Frontal cortex (tissue), 4 donors: ENCODE data around the gene NACA. TPM values are rescaled to one million over a fixed set of nuclear protein-coding genes. Genes with fewer than 3 reads are reported as not detected.
"Not testable (repeated sequence)": the region's sequence is repeated elsewhere in the genome, so short reads cannot be mapped to it uniquely, and the experiment has no call there.

Source experiments
- DNase-seq, 2 donors: peaks; one replicate each; pipeline ENCODE4 v3.0.0; 2012; ENCODE audit warnings: low spot score in 2 of 2
- FAIRE-seq: peaks from 2 replicates; lab custom pipeline; 2012; peaks lifted over from hg19 to GRCh38; lab: Jason Lieb, UNC
- total RNA-seq: library from RNA; depleted of rRNA; stranded (reverse); fragments of >200 nt; gene quantifications from one replicate; pipeline ENCODE4 v1.2.3, GENCODE V29; 2014
- donor health status: control.
- donor health status: control.
- donor health status: control.

The NACA gene
- 969 TPM for total RNA-seq

DNA sequence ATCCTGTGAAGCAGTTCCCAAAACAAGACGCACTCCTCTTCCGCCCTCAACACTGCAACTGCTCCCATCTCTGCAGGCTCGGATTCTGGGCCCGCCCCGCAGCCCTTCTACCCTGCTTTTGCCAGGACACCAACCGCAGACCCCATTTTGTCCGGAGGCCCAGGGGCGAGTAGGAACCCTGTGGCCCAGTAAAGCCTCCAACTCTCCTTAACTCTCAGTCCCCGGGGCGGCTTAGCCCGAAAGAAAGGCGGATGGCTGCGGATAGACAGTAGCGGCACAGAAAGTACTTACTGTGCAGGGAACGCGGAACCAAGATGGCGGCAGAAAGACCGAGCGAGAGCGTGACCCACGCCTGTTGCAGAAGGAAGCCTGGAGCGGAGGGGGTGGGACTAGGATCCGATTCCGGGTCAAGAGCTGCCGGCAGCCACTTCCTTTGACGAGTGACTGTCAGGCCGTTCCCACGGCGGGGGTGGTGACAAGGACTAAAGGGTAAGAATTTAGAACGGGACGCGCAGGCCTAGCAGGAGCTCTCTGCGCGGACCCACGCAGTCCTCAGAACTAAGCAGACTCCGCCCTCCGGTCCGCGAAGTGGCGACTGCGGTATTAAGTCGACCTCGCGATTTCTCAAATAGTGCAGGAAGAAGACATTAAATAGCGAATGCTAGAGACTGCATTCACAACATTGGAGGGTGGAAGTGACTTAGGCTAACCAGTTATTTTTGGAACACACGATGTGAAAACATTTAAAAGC lies at the start of gene NACA:
Gene NACA, minus strand, starts transcription at position 328 of the 751 bp plus-strand sequence. CDS start 778 bp downstream, outside the sequence.
- no peak for FAIRE-seq
- DNase-seq = peak; percentile 83 to 96

DNA sequence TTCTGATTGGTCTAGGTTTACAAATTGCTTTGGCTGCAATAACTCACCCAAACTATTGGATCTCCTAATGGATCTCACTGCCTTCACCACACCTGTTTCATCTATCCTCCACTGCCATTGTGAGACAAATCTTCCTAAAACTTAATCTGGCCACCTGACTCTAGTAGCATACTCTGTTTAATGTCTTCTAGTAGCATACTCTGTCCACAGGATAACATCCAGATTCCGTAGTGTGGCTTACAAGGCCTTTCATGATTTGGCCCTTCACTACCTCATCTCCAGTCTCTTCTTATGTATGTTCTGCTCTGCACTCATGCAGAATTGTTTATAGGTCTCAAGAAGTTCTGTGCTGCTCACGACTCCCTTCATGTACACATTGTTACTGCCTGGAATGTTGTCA lies 48.0 kb upstream of the NACA start:
- FAIRE-seq (no peak), DNase-seq (no peak)

DNA sequence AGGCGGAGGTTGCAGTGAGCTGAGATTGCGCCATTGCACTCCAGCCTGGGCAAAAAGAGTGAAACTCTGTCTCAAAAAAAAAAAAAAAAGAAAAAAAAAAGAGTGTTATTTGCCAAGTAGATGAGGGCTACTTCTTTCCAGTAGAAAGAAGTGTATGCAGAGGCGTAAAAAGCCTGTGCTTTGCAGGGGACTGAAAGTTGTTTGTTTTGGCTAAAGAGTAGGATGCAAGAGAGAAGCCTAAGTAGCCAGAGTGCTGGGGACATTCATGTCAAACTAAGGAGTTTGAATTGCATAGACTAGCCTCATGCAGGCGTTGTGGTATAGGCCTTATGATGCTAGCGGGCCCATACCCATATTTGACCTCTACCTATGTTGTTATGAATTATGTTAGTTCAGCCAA lies 47.5 kb upstream of the NACA start:
- DNase-seq = no peak
- FAIRE-seq = no peak

DNA sequence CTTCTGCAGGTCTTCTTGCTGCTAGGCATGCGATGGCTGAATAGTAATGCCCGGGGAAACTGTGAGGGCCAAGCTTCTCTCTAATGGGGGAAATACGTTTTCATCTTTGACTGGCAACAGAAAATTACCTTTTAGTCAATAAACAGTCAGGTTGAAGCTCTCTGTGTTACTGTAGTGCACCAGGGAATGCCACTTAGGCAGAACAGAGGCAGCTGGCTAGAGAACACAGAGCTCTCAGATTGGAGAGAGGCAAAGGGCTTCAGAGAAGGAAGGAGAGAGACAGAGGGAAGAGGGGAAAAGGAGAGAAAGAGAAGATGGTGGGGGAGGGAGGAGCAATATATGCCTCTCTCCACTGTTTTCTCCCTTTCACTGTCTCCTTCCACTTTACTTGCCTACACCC lies 44.8 kb upstream of the NACA start:
- FAIRE-seq = no peak

DNA sequence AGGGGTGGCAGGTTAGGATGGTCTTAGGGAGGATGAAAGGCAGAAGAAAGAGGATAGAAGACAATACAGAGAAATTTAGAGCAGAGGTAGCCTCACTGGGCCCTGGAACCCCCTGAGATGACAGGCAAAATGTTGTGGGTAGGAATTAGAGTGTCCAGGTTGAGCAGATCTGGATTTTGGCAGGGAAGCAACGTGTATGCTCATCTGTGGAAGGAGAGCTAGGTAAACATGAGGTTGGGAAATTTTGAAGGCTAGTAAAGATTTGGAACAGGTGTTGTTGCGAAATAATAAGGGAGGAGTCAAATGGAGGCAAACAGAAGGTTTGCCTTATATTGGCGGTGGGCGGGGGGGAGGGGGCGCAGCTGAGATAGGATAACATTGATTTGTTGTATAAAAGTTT lies 43.3 kb upstream of the NACA start:
- FAIRE-seq (no peak), DNase-seq (no peak)

More for the DNA sequence above, 44.8 kb upstream of the NACA start:
- no peak for DNase-seq

DNA sequence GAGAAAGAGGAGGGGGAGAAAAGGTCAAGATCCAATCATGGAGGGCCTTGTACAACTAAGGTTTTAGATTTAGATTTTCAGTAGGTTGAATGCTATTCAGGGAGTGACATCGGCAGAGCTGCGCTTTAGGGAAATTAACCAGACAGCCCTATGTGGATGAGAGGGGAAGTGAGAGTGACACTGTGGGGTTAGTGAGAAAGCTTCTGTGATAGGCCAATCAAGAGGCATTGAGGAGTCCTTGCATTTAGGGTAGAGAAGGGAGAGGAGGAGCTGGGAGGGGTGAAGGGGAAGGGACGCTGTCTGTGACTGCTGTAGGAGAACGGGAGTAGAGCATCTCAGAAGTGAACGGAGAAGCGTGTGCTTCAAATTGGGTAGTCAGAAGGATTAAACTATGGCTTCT lies 41.4 kb upstream of the NACA start:
- DNase-seq (no peak), FAIRE-seq (no peak)

DNA sequence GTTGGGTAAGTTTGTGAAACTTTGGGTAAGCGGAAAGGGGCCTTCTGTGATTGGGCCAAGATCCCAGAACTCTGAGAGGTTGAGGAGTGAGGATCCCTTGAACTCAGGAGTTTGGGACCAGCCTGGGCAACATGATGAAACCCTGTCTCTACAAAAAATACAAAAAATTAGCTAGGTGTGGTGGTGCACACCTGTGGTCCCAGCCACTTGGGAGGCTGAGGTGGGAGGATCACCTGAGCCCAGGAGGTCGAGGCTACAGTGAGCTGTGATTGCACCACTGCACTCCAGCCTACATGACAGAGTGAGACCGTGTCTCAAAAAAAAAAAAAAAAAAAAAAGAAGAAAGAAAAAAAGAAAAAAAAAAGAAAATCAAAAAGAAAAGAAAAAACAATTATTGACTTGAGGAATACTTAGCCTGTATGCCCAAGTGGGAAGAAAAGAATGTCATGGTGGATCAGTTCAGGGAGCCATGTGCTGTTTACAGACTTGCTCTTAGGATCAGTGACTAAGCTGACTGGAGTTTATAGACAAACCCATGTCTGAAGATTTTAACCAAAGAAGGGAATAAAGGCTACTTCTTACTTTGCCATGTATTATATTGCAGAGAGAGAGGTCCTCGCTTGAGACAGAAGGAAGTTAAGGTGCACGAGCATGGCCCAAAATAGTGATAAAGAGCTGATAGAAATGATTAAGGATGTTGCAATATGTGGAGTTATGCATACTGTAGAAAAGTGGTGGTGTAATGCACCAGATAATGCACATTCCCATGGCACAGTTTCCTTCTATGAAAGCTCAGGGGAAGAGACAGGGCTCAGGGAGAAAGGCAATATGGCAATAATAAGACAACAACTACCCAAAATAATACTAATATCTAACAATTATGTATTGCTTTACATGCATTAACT lies 38.9 kb upstream of the NACA start:
- DNase-seq = no peak
- FAIRE-seq = no peak

DNA sequence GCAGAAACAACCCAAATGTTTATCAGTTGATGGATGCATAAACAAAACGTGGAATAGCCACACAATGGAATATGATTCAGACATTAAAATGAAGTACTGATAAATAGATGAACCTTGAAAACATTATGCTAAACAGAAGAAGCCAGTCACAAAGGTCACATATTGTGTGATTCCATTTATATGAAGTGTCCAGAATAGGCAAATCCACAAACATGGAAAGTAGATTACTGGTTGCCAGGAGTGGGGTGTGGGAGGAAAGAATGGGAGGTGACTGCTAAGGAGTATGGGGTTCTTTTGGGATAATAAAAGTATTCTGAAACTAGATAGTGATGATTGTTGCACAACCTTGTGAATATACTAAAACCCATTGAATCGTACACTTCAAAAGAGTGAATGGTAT lies 36.7 kb upstream of the NACA start:
- DNase-seq (no peak), FAIRE-seq (no peak)

DNA sequence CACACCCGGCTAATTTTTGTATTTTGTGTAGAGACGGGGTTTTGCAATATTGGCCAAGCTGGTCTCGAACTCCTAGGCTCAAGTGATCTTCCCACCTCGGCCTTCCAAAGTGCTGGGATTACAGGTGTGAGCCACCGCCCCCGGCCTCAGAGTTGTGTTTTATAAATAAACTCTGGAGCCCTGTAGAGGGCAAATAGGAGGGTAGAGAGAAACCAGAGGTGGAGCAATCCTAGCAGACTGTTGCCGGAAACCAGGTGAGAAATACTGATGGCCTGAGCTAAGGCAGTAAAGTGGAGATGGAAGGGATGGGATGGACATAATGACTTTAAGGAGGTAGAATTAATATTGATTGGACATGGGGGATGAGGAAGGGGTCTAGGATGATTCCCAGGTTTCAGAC lies 35.4 kb upstream of the NACA start:
- FAIRE-seq = no peak
- DNase-seq = no peak

DNA sequence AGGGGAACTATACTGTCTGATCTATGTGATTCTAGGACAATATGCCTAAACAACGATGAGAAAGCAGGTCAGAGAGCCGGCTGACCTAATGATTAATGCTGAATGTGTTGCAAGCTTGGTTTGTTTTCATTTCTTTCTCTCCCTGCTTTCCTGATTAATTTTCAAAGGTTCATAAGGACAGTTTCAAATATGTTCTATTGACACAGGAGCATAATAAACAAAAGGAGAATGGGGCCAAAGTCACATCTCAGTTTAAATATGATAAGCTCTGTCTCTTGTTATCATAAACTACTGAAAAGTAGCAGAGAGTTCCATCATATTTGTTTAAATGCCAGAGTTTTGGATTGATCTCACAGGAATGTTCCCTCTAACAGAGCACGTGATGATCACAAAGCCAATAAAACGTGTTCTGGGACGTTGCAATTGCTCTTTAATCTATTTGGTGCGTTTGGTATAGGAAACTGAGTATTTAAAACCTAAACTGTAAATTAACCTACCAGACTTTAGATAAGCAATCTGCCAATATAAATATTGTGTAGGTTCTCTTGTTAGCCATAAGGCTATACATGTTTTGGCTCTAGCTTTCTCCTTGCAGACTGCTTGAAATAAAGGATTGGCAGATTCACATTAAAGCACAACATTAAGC lies 34.3 kb upstream of the NACA start:
- FAIRE-seq (no peak), DNase-seq (no peak)

DNA sequence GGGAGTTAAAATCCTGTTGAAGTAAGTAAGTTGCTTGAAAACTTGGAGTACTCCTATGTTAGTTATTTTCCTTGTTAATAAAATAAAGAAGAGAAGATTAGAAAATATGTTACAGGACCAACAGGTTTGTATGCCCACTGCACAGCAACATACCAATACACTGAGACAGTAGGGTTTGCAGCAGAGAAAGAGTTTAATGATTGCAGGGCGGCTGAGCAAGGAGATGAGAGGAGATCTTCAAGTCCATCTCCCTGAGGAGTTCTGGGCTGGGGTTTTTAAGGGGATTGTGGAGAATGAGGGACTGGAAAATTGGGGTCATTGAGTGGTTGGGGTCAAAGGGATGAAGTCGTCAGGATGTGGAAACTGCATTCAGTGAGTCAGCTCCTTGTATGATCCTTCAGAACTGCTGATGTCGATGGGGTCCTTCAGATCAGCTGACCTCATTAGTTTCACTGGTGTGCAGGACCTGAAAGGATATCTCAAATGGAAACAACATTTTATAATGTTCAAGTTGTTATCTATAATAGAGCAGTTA lies 33.7 kb upstream of the NACA start:
- FAIRE-seq = no peak
- DNase-seq = no peak

DNA sequence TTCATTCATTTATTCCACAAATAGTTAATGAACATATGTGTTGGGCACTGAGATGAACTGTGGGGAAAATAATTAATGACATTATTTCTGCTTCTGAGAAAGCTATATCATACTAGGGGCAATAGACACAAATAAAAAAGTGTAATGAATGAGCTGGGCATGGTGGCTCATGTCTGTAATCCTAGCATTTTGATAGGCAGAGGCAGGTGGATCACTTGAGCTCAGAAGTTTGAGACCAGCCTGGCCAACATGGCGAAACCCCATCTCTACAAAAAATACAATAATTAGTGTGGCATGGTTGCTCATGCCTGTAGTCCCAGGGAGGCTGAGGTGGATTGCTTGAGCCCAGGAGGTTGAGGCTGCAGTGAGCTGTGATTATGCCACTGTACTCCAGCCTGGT lies 32.9 kb upstream of the NACA start:
- not testable (repeated sequence) for FAIRE-seq, DNase-seq

DNA sequence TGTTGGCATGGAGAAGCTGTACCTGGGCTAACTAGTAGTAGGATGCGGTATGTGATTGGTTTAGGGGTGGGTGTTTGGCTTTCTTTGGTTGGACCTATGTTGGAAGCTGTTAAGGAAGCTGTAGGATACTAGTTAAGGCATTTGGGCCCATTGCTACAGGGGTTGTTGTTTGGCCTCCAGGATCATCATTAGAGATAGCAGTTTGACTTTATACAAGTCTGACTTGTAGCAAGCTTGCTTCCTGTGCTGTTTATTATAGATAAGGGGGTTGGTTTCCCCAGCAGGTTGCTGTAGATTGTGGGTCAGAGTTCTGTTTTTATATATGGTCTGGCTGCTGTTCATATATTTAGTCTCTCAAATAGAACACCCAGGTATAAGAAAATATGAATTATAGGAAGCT lies 28.5 kb upstream of the NACA start:
- FAIRE-seq (no peak), DNase-seq (no peak)

DNA sequence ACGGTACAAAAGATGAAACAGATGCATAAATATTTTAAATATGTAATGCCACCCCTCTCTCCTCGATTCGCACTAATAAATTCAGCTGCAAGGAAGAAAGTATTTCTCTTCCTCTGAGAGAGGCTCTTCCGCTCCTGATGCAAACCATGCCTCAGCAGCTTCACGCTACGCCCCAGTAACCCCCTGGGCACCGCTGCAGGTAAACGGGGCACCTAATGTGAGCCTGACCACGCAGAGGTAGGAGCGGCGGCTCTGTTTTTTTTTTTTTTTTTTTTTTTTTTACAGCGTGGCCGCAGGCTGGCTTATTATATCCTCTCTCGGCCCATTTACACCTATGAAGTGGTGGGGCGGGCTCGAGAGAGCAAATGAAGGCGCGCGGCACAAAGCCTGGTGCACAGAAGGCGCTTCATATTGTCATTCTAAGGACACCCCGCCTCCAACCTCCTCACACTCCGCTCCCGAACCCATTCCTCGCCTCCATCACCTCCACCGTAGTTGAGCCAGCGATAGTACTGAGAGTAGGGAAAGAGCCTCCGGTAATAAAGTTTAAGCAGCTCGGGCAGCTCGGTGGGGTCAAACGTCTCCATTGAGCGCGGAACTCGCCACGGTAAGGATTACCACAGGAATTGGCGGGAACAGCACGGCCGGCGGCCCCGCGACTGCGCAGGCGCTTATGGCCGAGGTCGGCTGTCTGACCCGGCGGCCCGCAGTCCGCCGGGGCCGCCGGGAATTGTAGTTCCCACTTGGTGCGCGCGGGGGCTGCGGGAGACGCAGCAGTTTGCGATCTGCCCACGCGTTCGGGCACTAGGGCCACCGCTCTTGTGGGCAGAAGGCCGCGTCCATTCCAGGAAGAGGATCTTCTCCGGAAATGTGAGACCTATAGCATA lies 26.9 kb upstream of the NACA start, which contains the start of gene PRIM1:
Gene PRIM1, minus strand, starts transcription at position 612 of the 887 bp plus-strand sequence. Its CDS starts 25 bp downstream, at position 587.
- DNase-seq (peak; percentile 73 to 85), FAIRE-seq (no peak)

DNA sequence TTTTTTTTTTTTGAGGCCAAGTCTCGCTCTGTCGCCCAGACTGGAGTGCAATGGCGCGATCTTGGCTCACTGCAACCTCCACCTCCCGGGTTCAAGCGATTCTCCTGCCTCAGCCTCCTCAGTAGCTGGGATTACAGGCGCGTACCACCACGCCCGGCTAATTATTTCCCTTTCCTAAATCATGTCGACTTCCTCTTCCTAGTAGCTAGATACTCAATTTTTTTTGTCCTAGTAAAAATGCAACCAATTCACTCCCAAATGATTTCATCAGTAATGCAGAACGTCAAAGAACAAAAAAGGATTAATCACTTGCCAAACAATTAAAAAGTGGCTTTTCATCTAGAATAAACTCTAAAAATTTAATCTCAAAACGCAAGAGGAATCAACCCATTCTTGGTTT lies 25.5 kb upstream of the NACA start:
- not testable (repeated sequence) for FAIRE-seq, DNase-seq

DNA sequence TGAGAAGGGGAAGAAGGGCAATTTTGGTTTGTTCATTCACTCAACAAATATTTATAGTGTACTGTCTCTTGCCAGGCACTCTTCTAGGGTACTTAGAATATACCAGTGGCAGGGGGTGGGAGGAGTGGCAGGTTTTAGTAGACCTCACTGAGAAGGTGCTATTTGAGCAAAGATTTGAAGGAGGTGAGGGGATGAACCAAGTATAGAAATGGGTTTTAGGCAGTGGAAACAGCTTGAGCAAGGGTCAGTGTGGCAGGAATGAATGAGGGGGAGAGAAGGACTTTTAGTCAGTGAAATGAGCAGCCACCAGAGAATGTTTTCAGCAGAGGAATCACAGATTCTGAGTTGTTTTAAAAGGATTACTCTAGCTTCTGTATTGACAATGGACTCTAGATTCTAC lies 24.8 kb upstream of the NACA start:
- no peak for FAIRE-seq
- DNase-seq = no peak

DNA sequence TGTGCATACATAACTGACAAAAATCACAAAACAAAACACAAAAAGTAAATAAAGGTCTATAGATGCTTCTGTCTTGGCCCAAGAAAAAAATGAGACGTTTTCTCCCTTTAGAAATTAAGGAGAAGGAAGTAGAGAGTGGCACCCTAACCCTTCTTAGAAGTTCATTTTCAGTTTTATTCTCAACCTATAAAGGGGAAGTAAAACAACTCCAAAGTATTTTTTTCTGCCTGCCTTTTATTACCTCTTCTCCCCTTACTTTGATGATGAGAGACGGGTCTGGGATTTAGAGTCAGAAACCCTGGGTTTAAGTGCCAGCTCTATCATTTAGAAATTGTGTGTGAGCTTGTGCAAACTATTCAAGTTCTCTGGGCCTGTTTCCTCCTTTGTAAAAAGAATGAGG lies 24.3 kb upstream of the NACA start:
- FAIRE-seq (no peak), DNase-seq (no peak)

DNA sequence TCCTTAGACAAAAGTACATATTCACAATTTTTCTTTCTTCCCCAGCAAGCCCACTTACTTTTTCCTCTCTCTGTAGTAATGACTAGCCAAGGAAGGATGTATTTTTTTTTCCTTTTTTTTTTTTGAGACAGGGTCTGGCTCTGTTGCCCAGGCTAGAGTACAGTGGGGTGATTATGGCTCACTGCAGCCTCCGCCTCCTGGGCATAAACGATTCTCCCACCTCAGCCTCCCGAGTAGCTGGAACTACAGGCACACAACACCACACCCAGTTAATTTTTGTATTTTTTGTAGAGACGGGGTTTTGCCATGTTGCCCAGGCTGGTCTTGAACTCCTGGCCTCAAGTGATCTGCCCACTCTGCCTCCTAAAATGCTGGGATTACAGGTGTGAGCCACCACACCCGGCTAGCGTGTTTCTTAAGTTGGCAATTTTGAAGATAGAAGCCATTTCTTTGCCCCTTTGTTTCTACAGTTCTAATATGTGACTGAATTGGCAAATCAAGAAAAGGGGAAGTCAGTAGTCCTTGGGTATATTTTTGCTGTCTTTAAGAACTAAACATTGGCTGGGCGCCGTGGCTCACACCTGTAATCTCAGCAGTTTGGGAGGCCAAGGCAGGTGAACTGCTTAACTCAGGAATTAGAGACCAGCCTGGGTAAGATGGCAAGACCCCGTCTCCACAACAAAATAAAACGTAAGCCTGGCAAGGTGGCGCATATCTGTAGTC lies 3.2 kb upstream of the NACA start:
- DNase-seq (no peak), FAIRE-seq (no peak)
